Activated CD4-positive, alpha-beta T cell treated with anti-CD3 and anti-CD28 coated beads, Interleukin-2, amount 50 U/mL, for 24 hours (primary cell): Measurements from ENCODE around the gene RAB11FIP4.
"Not testable (repeated sequence)": the region's sequence is repeated elsewhere in the genome, so short reads cannot be mapped to it uniquely, and the experiment has no call there.

ENCODE experiments used
- DNase-seq, 2 donors: peaks; one replicate each; pipeline ENCODE4 v3.0.0-alpha.2; 2020; ENCODE audit warnings: low read depth in 1 of 2, low spot score in 1 of 2

Gene RAB11FIP4, protein sequence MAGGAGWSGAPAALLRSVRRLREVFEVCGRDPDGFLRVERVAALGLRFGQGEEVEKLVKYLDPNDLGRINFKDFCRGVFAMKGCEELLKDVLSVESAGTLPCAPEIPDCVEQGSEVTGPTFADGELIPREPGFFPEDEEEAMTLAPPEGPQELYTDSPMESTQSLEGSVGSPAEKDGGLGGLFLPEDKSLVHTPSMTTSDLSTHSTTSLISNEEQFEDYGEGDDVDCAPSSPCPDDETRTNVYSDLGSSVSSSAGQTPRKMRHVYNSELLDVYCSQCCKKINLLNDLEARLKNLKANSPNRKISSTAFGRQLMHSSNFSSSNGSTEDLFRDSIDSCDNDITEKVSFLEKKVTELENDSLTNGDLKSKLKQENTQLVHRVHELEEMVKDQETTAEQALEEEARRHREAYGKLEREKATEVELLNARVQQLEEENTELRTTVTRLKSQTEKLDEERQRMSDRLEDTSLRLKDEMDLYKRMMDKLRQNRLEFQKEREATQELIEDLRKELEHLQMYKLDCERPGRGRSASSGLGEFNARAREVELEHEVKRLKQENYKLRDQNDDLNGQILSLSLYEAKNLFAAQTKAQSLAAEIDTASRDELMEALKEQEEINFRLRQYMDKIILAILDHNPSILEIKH

GRCh38 chr17:31391496-31391949, at the start of gene RAB11FIP4:
Gene RAB11FIP4 (plus strand): TSS chr17:31391675. CDS start chr17:31391853, 178 bp downstream.
- no peak for DNase-seq

DNA sequence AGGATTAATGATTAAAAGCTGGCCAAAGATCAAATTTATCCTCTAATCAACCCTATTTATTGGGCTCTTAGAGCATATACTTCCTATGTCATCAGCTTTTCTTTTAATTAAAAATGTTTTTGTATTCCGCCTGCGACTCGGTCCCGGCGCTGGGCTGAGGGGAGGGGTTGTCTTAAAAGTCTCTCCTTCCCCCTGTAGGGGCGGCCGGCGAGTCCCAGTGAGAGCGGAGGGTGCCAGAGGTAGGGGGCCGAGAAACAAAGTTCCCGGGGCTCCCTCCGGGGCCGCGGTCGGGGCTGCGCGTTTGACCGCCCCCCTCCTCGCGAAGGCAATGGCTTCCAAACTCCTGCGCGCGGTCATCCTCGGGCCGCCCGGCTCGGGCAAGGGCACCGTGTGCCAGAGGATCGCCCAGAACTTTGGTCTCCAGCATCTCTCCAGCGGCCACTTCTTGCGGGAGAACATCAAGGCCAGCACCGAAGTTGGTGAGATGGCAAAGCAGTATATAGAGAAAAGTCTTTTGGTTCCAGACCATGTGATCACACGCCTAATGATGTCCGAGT, 46.2 kb upstream of the RAB11FIP4 start:
- not testable (repeated sequence) for DNase-seq

DNA sequence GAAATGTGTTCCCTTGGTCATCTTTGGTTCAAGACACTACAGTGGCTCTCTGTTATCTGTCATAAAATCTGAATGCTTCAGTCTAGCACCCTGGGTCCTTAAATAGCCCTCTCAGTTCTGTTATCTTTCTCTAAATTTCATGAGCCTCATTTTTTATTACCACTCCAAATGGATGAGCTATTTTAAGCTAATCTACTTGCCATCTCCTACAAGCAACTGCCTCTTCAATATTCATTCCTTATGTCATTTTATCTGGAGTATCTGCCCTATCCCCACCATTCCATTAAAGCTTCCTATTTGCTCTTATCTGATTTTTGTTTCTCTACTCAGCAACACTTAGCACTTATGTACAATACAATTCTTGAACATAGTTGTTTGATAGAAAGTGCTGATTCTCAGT, 42.0 kb upstream of the RAB11FIP4 start:
- DNase-seq = no peak

DNA sequence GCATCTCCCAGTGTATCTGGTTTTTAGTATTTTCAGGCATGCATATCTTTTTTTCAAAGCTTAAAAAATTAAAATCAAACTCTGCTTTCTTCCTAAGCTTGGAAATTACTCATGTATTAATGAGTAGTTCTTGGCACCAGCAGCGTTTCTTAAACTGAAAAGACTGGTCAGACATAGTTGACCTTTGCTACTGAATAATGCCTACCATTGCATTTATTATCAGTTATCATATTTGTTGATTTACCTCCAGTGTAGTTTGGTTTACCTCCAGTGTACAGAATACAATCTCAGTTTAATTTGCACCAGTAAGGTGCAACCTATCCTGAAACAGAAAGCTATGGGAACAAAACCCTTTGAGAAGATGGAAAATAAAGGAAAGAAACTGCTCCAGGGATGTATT, 35.5 kb upstream of the RAB11FIP4 start:
- no peak for DNase-seq

GRCh38 chr17:31357091-31357490, 34.4 kb upstream of the RAB11FIP4 start:
- no peak for DNase-seq

DNA sequence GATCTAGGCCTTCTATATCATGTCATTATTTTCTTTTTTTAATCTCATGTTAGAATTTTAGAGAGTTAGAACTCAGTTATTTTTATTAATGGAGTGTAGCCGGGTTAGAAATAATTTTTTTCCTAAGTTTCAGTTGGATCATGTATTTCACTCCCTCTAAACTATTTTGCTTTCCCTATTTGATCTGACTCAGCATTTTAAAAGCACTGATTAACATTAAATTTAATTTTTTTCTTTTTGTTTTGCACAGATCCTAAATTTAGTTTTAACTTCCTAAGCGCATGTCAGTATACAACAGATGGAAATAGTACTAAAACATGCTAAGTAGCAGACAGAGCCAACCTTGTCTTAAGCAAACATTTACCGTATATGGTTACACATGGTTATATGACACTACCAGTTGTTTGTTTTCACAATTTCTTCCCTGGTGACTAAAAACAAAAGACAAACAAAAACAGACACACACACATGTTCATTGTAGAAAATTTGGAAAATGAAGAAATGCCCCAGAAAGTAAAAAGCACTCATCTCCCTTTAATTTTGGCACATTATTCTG, 33.6 kb upstream of the RAB11FIP4 start:
- no peak for DNase-seq

- no peak for DNase-seq
Measured at GRCh38 chr17:31364012-31364411, 27.5 kb upstream of the RAB11FIP4 start.

GRCh38 chr17:31366088-31366487, 25.4 kb upstream of the RAB11FIP4 start:
- no peak for DNase-seq

DNA sequence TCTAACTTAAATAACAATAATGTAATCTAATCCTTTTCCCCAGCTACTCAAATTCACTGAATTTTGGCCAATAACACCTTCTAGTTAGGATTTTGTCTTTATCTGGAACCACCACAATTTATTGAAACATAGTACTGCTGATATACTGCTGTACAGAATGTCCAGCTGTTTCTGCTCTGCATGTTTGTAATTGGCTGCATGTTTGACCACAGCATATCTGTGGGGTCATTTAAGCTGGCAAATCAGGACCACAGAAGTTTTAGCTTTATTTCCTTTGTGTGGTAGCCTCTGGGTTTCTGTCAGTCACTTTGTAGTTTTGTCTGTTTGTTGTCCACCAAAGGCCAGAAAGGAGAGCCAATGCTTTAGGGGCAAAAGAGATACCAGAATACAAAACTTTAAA, 22.2 kb upstream of the RAB11FIP4 start:
- no peak for DNase-seq

DNA sequence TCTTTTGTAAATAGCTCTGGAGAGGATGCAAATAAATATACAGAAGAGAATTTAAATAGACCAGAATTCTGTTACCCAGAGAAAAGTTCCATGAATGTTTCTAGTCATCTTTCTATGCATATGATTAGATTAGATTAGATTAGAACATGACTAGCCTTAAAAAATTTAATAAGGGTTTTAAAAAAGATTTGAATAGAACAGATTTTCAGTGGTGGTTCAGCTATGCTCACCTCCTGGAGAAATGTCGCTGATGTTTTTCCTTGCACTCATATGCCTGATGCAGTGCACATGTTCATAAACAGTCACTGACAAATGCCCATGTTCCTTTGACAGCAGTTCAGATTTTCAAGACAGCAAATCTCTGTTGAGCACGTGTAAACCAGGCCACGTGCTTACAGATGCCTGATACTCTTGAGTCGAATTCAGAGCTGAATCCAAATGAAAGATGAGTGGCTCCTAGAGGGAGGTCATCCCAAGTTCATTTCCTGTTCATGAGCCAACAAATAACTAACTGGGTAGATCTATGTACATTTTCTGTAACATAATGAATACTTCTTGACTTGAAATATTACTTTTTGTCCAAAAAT, 19.9 kb upstream of the RAB11FIP4 start:
- no peak for DNase-seq

DNA sequence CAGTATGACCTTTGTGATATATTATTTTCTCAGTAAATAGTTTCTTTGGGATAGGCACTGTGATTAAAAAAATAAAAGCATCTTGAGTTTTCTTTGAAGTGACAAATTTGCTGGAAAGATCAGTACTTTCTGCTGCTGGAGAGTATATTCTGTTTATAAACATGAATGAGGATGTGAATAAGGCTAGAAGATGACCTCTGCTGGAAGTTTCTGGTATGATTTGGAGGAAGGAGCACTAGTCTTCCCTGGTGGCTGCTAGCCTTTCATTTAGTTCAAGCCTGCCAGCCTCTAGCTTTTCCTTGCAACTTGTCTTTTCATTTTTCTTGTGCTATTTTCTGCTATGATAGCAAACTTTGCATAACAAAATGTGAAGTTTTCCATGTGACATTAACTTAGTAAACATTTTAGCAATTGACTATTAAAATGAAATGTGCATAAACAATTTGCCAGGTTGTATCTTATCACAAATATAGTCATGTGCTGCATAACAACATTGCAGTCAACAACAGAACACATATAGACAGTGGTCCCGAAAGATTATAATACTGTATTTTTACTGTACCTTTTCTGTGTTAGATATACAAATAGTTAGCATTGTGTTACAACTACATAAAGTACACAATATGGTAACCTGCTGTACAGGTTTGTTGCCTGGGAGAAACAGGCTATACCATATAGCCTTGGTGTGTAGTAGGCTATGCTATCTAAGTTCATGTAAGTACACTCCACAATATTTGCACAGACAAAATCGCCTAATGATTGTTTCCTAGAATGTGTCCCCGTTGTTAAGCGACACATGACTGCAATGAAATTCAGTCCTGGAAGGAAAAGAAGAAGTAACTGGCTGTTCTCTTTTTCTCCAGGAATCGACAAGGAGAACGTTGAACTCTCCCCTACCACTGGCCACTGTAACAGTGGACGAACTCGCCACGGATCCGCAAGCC, 18.1 kb upstream of the RAB11FIP4 start:
- DNase-seq = peak in 1 of 2 donors; percentile 39

- DNase-seq = no peak
Measured at GRCh38 chr17:31374094-31374447, 17.4 kb upstream of the RAB11FIP4 start.

DNA sequence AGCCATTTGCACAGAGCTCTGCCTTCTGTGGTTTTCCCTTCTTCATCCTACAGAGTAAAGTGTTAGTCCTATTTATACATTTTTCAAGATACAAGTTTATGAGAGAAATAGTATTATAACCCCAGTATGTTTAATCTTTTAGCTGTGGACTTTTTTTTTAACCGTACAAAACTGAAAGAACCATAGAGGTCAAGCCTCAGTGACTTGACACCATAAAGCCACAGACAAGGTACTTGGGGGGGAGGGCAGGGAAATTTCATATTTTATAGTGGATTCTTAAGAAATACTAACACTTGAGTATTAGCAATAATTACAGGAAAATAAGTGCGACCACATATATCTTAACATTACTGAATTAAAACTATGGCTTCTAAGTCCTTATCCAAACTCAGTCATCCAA, 17.0 kb upstream of the RAB11FIP4 start:
- no peak for DNase-seq

DNA sequence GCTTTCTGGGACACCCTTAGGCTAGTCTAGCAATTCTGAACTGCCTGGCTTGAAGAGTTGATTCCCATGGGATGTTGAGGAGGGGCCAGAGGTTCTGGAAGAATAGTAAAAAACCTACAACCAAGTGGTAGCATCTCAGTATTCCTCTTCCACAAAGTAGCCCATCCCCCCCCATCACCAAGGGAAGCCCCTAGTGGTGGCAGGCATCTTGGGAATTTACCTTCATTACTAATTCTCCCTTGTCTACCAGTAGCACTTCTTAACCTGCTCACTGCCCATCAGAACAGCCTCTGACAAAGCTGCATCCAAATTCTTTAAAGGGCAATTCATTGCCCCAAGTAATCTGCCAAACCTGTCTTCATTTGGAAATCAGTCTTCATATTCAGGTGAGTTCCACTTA, 12.8 kb upstream of the RAB11FIP4 start:
- DNase-seq = no peak

DNA sequence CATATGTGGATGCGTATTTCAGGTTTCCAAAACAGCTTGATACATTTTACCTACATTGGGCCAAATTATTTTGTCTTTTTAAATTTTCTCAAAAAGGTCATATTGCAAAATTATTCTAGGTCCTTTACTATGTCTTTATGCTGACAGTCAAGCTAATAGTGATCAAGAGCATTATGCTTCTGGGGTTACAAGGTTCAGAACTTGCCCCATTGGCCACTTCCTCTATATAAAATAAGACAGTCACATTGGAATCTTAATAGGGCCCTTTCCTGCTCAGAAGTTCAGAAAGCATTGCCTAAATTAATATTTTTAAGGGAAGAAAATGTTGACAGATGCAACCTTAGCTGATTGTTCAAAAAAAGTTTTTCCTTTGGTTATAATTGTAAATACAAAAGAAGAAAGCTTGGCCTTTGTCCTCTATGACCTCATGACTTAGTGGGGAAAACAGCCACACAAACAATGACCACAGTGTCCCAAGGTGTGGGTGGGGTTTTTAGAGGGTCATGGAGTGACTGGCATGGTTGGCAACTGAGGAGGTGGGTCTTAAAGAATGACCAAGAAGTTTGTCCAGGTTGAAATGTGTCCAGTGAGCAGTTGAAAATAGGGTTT, 11.8 kb upstream of the RAB11FIP4 start:
- DNase-seq = no peak

GRCh38 chr17:31381165-31381668, 10.3 kb upstream of the RAB11FIP4 start:
- no peak for DNase-seq

- not testable (repeated sequence) for DNase-seq
Measured at GRCh38 chr17:31382668-31383275, 8.7 kb upstream of the RAB11FIP4 start.

DNA sequence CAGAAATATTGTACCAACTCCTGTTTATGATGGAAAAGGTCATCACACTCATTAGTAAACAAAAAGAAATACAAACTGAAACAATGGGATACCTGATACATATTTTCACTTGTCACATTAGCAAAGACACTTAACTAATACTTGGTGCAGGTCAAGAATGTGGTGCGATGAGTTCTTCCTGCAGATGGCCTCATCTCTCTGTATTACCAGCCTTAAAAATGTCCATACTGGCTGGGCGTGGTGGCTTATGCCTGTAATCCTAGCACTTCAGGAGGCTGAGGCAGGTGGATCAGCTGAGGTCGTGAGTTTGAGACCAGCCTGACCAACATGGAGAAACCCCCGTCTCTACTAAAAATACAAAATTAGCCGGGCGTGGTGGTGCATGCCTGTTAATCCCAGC, 8.0 kb upstream of the RAB11FIP4 start:
- DNase-seq = not testable (repeated sequence)
